HG03565 (cell line): ENCODE results near the gene IP6K1.
A peak's percentile ranks its signal among the peaks of the same experiment; 100 is the strongest.
"Not testable (repeated sequence)": the region's sequence is repeated elsewhere in the genome, so short reads cannot be mapped to it uniquely, and the experiment has no call there.

Source experiments
- ATAC-seq: cut with Tn5 transposase; IDR thresholded peaks from one replicate; pipeline ENCODE4 v1.9.1; 2021; ENCODE audit warnings: mild to moderate bottlenecking, moderate library complexity; ENCODE audit not compliant: unreplicated experiment

The IP6K1 gene

DNA sequence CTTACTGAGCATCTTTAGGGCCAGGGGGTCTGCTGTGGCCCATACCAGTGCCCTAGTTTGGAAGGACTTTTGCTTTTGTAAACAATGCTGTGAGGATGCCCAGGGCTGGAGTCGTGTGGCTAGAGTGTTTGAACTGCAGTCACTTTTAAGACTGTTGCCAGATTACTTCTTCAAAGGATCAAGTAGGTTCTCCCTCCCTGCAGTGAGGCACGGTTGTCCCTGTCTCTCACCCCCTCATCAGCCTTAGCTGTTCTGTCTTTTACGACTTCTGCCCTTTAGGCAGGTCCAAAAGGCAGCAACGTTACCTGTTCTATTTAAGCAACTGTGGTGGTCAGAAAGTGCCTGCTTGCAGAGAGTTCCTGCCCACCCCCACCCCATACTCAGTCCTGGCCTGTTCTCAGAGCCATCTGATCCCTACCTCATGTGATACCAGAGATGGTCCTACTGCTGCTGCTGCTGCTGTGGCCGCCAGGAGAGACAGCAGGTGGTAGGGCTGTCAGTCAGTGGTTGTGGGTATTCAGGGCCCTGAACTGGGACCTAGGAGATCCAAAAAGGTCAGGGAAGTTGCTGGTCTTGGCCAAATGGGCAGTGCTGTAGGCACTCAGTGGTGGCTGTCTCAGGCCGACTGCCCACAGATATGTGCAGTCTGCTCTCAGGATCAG lies 91.8 kb downstream of the IP6K1 start:
- ATAC-seq: not testable (repeated sequence)

DNA sequence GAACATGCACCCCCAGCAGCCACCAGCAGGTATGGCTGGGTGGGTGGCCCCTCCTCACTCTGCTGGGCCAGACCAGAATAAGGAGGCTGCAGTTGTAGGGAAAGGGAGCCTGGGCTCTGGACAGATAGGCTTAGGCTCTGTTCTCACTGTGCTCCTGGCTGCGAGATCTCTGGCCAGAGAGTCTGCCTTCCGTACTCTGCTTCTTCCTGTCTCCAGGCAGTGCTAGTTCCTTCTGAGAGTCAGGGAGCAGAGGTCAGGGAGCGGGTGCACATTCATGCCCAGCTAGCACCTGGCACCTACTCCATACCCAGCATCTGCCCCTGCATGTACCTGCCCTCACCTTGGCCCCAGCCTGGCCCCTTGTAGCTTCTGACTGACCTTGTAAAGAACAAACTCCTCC lies 94.9 kb downstream of the IP6K1 start:
- ATAC-seq: not testable (repeated sequence)

DNA sequence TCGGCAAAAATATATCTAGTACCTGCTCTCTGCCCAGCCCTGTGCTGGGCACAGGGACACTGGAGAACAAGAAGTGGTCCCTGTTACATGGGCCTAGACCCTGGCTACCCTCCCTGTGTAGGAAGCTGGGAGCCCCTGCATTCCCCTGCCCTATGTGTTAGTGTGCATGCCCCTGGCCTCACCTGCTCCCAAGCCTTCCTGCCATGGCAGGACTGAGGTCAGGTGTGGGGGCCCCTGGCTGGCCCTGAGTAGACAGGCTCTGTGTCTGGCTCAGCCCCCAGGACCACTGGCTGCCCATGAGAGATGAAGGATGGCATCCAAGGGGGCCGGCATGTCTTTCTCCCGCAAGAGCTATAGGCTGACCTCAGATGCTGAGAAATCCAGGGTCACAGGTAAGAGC lies 95.5 kb downstream of the IP6K1 start:
- not testable (repeated sequence) for ATAC-seq

DNA sequence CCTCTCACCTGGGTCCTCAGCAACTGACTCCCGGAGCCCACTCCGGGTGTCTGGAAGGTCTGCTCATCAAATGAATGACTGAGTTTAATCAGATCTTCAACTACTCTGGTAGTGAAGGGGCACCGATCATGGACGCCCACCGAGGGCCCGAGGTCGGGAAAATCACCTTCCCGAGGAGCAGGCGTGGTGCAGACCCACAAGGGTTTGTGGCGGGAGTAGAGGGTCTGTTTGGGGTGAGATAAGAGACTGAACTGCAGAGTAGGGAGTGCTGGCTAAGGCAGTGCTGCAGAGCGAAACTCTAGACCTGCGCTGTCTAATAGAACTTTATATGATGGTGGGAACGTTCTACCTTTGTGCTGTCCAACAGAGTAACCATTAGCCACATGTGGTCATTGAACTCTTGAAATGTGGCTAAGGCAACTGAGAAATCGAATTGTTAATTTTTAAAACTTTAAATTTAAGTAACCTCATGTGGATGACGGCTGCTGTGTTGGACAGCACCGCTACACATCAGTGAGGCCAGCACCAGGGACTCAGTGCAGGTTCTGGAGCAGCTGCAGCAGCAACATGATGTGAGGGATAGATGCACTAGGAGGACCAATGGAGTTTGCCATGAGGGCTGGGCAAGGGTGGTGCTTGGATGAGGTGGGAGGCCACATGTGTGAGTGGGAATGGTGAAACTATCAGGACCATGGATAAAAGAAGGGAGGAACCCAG lies 96.3 kb downstream of the IP6K1 start:
- ATAC-seq: not testable (repeated sequence)

DNA sequence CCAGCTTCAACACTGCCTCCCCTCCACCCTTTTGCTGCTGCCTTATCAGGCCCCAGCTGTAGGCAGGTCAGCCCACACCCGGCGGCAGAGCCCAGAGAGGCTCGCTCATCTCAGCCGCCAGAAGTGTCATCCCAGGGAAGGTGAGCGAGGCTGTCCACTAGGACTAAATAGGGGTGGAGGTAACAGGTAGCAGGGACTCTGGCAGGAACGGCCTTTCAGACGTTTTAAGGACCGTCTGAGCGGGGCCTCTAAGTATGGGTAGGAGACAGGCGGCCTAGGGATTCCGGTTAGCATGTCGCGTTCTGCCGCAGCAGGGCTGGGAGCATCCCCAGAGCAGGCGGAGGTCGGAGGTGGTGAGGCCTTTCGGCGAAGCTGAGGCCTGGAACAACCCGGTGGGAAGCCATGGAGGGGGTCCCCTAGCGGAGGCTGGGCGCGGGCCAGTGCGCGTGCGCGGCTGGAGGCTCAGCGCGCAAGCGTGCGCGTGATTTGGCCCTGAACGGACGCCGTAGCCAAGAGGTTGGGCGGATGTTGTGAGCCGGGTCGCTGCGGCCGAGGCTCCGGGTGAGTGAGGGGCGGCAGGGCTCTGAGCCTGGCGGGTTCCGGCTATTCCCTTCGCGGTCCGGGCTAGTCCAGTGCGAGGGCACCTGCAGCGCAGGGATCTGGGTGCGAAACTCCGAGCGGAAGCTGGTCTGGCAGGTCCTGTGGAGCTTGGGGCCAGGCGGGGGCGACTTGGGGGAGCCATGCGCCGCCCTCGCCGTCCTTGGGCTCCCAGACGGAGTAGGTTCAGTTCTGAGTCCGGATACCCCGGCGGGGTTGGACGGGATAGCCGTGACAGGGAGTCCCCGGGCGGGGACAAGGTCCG lies 97.1 kb downstream of the IP6K1 start, which contains the start of the genes MST1 and RNF123:
TSS of gene MST1 (minus strand) at position 429 of the 862 bp plus-strand sequence. CDS start 783 bp downstream, outside the sequence.
TSS of gene RNF123 (plus strand) at position 512 of the 862 bp plus-strand sequence. CDS start 1,609 bp downstream, outside the sequence.
- peak; percentile 59 for ATAC-seq

DNA sequence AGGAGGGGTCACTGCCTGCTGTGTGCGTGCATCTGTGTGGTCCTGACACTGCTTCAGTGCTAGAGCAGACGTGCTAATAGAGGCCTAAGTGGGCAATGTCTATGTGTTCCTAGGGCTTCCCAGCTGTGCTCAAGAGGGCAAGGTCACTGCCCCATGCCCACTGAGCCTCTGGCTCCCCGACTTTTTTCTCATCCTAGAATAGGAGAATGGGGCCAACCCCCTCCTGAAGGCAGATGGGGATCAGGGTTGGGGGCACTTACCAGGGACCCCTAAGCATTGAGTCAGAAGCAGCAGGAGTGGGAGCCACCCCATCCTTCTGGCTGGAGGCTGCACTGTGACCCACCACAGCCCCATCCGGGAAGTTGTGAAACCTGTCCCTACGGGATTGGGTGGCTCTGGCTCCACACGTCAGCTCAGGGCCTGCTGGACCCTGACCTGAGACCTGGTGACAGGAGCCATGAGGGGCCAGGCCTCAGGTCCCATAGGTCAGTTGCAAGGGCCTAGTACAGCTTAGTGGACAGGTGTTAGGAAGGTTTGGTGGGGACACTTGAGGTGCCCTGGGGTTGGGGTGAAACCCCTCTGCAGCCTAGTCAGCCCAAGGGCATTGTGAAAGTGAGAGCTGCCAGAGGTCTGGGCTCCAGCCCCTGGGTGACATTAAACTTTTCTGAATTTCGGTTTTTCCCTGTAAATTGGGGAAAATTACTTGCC lies 97.8 kb downstream of the IP6K1 start:
- not testable (repeated sequence) for ATAC-seq

DNA sequence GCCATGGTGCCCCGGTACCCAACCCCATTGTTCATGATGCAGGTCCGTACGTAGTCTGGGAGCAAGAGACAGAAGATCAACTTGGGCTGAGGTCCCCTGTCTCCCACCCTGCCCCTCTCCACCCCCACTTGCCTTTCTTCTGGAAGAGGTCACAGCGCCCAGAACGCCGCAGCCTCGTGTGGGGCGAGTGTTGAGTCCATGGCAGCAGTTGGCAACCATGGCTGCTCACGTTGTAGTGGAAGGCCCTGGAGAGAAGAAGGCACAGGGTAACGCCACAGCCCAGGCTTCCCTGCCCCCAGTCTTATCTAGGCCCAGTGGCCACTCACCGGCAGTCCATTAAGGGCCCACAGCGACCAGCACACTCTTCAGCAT lies 98.9 kb downstream of the IP6K1 start:
- ATAC-seq: not testable (repeated sequence)

DNA sequence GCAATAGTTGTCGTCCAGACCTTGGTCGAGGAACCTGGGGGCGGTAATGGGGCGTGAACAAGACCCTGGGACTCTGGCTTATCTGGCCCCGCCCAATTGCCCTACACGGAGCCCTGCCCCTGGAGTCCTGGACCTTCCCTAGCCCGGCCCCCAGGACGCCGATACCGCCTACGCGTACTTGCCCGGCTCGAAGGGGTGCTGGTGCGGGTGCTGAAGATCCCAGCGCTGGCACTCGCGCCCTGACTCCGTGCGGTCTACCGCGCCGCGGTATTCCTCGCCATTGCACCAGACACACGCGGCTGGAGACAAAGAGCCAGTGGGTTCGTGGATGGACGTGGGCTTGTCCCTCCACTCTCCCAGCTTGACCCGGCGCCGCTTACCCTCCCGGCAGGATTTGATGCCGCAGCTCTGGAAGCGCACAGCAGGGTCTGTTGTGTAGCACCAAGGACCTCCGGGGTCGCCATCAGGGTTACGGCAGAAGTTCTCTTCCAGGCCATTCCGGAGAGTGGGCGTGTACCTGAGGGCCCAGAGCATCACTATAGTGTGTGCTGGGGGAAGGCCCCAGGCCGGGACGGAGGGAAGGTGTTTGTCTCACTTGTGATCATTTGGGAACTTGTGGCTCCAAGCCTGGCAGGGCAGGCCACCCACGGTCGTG lies 99.4 kb downstream of the IP6K1 start:
- ATAC-seq: not testable (repeated sequence)

DNA sequence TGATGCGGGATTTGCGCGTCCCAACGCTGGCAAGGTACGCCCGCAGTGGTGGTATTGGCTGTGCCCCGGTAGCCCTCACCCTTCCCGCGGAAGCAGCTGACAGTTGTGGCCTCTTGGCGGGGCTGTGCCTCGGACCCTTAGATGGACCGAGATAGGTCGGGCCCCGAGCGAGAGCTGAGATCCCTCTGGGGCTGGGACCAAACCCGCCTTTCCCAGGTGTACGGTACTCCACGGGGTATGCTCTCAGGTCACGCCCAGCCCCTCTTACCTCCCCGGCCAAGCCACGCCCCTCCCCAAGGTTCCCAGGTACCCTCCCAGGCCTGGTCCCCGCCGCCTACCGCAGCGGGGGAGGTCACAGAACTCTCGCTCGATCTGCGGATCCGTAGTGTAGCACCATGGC lies 100.0 kb downstream of the IP6K1 start:
- ATAC-seq: not testable (repeated sequence)

DNA sequence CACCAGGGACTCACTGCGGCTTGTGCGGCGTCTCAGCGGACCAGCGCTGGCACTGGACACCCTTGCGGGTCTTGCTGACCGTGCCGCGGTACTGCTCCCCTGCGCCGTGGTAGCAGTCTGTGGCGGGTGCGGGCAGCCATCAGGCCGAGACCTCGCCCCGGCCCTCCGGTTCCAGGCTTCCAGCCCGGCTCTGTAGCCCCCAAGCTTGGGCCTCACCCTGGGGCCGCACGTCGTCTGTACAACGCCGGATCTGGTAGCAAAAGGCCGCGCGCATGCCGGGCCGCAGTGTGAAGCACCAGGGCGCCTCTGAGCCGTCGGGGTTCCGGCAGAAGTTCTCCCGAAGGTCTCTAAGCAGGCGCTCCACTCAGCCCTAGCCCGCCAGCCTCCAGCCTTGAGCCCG lies 100.5 kb downstream of the IP6K1 start:
- not testable (repeated sequence) for ATAC-seq

DNA sequence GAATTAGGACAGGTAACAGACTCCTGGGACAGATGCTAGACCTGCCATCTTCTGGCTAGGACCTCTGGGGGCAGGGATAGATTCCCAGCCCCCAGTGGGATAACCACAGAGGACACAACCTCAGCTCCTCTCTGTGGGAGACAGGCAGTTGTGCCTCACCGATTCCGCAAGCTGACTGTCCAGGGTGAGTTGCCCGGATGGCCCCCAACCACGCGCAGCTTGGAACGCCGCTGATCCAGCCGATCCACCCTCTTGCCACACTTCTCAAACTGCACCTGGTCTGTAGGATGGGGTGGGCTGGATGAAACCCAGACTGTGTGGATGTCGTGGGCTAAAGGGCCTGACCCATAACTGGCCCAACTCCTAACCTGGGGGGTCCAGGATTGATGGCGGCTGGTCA lies 101.2 kb downstream of the IP6K1 start:
- not testable (repeated sequence) for ATAC-seq

DNA sequence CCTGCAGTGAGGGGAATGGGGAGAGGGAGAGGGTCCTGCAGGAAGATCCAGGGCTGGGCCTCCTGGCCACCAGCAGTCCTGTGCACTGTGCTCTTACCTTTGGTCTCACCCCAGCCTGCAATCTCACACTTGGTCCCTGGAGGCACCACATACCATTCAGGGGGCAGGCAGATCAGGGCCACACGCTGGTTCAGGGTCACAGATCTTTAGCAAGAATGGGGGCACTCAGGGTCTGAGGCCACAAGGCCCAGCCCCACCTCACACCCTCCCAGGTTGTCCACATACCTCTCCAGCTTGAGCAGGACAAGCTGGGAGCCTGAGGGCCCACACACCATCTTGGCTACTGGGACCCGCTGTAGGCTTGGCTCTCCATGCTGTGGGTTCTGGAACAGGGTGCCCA lies 101.9 kb downstream of the IP6K1 start:
- ATAC-seq: not testable (repeated sequence)

DNA sequence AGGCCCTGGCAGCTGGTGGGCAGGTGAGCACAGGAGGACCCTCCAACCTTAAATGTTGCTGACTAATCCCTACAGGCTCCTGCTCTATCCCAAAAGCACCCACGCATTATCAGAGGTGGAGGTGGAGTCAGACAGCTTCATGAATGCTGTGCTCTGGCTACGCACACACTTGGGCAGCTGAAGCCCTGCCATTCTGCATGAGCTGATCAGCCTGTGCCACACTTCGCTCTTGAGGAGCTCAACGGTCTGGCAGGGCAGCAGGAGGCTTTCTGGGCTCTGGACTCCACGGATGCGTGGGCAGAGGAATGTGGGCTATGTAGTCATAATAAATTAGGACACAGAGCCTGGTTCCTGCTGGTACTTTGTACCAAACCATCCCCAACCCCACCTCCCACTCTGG lies 103.2 kb downstream of the IP6K1 start:
- no peak for ATAC-seq

DNA sequence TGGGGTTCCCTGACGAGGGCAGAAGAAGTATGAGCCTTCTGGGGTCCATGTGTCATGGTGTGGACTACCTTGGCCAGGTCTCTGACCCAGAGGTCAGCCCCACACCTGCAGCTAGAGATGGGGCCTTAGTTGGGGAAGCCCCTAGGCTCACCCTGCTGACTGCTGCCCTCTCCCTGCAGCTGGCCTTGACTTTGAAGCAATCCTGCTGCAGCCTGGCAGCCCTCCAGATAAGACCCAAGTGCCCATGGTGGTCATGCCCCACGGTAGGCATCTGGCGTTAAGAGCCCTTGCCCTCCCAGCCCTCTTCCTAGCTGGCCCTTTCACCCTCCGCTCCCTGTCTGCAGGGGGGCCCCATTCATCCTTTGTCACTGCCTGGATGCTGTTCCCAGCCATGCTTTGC lies 104.8 kb downstream of the IP6K1 start:
- ATAC-seq: no peak

DNA sequence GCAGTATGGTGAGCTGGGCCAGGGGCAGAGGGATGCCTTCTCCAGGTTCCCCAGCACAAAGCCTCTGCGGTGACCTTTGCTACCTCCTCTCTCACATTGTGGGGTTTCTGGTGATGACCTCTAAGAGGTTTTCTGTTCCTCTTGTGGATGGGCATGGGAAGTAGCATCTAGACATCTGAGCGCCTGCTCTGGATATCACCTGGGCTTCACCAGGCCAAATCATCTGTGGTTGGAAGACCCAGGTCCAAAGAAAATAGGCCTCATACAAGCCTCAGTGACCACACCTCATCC lies 105.2 kb downstream of the IP6K1 start:
- ATAC-seq: no peak

DNA sequence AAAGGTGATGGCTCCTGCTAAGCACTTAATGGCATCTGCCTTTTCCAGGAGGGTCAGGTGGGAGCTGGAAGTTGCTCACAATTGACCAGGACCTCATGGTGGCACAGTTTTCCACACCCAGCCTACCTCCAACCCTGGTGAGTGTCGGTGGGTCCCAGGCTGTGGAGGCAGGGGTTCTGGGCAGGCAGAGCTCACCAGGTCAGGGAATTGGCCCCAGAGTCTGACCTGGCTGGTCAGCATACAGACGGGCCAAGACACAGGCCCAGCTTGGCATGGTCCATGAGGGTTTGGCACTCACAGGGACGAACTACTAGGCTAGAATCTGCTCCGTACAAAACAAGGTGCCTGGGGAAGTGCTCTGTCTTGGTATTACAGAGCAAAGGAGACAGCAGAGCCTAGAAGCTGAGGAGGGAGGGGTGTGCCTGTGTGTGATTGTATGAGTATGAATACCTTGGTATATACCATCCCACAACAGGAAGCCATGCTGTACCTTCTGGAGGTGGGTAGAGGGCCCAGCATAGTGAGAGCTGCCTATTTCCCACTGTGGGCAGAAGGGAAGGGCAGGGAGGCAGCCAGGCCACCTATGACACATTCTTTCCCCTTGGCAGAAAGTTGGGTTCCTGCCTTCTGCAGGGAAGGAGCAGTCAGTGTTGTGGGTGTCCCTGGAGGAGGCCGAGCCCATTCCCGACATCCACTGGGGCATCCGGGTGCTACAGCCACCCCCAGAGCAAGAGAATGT lies 105.7 kb downstream of the IP6K1 start:
- ATAC-seq: no peak

DNA sequence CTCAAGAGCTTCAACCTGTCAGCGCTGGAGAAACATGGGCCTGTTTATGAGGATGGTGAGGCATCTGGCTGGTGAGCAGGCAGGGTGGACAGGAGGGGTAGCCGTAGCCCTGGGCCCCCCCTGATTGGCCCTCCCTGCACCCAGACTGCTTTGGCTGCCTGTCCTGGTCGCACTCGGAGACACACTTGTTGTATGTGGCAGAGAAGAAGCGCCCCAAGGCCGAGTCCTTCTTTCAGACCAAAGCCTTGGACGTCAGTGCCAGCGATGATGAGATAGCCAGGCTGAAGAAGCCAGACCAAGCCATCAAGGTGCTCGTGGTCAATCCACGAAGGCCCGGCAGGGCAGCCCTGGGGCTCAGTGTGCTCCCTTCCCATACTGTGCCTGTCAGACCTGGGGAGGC lies 110.4 kb downstream of the IP6K1 start:
- ATAC-seq: no peak

DNA sequence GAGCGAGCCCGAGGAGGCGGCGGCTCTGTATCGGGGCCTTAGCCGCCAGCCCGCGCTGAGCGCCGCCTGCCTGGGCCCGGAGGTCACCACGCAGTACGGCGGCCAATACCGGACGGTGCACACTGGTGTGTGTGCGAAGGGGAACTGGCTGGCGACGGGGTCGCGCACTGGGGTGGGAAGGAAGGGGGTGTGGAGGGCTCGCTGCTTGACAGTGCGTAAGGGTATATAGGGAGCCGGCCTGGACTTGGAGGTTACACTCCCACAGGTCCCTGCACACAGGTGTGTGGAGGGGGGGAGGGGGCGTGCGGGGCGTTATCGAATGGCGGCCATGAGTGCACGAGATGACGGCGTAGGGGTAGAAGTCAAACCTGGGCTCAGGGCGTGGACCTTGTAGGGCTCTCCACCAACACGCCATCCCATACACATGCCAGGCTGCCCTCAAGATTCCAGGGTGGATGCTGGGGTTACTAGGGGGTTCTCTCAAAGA lies 111.8 kb downstream of the IP6K1 start:
- ATAC-seq: peak; percentile 22
